DND-41 (cell line): ENCODE data around the gene EBNA1BP2.

ENCODE experiments used
- ATAC-seq: fragments of 200-7000 bp; cut with Tn5 transposase; 3 replicates; pipeline ENCODE4 v1.9.1; 2021; ENCODE audit warnings: low read depth; ENCODE audit not compliant: insufficient read depth
- DNase-seq: peaks from one replicate; pipeline ENCODE4 v3.0.0-alpha.2; 2020
- H2AFZ ChIP-seq: 2 replicates; pipeline ENCODE4 v1.6.0; 2012; ENCODE audit warnings: low read depth, low read length
- H3K27ac ChIP-seq: 2 replicates; pipeline ENCODE4 v1.5.1; 2012; ENCODE audit warnings: low read length, inconsistent platforms
- H3K27me3 ChIP-seq: fragments of 200-600 bp; sonication (generic); 2 replicates; pipeline ENCODE4 v1.6.0; 2012; ENCODE audit warnings: low read length, mild to moderate bottlenecking, inconsistent platforms; ENCODE audit not compliant: insufficient read depth, poor library complexity
- H3K36me3 ChIP-seq: 2 replicates; pipeline ENCODE4 v1.5.1; 2012; ENCODE audit warnings: low read length, inconsistent platforms; ENCODE audit not compliant: insufficient read depth
- H3K4me1 ChIP-seq: 2 replicates; pipeline ENCODE4 v1.5.1; 2012; ENCODE audit warnings: mild to moderate bottlenecking, low read length; ENCODE audit not compliant: insufficient read depth
- H3K4me2 ChIP-seq: 2 replicates; pipeline ENCODE4 v1.6.0; 2012; ENCODE audit warnings: mild to moderate bottlenecking, moderate library complexity, low read length, inconsistent platforms; ENCODE audit not compliant: insufficient read depth
- H3K4me3 ChIP-seq, 2 experiments: fragments of 200-600 bp in 1 of 2; shearing (Covaris generic) in 1 of 2; 2 replicates each; pipeline ENCODE4 v1.5.1; 2012 to 2016; ENCODE audit warnings: inconsistent platforms in 2 of 2, low read length in 2 of 2, mild to moderate bottlenecking in 2 of 2, low read depth in 1 of 2, moderate library complexity in 1 of 2
- H3K79me2 ChIP-seq: 2 replicates; pipeline ENCODE4 v1.6.0; 2012; ENCODE audit warnings: low read length, inconsistent platforms; ENCODE audit not compliant: insufficient read depth
- H3K9ac ChIP-seq: 2 replicates; pipeline ENCODE4 v1.6.0; 2012; ENCODE audit warnings: low read depth, mild to moderate bottlenecking, inconsistent platforms, low read length, moderate library complexity
- H3K9me3 ChIP-seq: 2 replicates; pipeline ENCODE4 v1.5.1; 2012; ENCODE audit warnings: low read length, moderate library complexity, mild to moderate bottlenecking, inconsistent platforms; ENCODE audit not compliant: insufficient read depth, severe bottlenecking
- H4K20me1 ChIP-seq: 2 replicates; pipeline ENCODE4 v1.6.0; 2012; ENCODE audit warnings: low read length; ENCODE audit not compliant: insufficient read depth
- CTCF ChIP-seq: IDR thresholded peaks from 2 replicates; pipeline ENCODE4 v1.5.1; 2012; ENCODE audit warnings: borderline replicate concordance, low read length, moderate library complexity, mild to moderate bottlenecking; ENCODE audit not compliant: poor library complexity, severe bottlenecking; ENCODE audit errors: extremely low read depth
- EZH2 ChIP-seq: IDR thresholded peaks from 3 replicates; pipeline ENCODE4 v1.6.1; 2012; ENCODE audit warnings: borderline replicate concordance, low read depth, mild to moderate bottlenecking, moderate library complexity, low read length, inconsistent platforms; ENCODE audit not compliant: severe bottlenecking

EBNA1BP2 gene

GRCh38 chr1:43203859-43204258 lies 31.8 kb upstream of the EBNA1BP2 start:
- Histone ChIP-seq H2AFZ (no peak overlapping the region), H4K20me1 (no peaks in the 10 kb centered on the region), H3K9me3 (no peaks in the 10 kb centered on the region), H3K9ac (no peak overlapping the region), H3K4me1 (no peaks in the 10 kb centered on the region), H3K27ac (no peak overlapping the region), H3K36me3 (no peaks in the 10 kb centered on the region), H3K4me3 (no peak overlapping the region), H3K4me2 (no peak overlapping the region), H3K79me2 (no peaks in the 10 kb centered on the region), H3K27me3 (no peaks in the 10 kb centered on the region)
- no peak for ATAC-seq
- DNase-seq = no peak
- TF ChIP-seq EZH2 (no peak), CTCF (no peak)

GRCh38 chr1:43199093-43199726 lies 27.1 kb upstream of the EBNA1BP2 start:
- Histone ChIP-seq H3K79me2 (no peaks in the 10 kb centered on the region), H3K27ac (no peak overlapping the region), H3K36me3 (no peaks in the 10 kb centered on the region), H3K4me1 (no peaks in the 10 kb centered on the region), H4K20me1 (no peaks in the 10 kb centered on the region), H3K9ac (no peak overlapping the region), H2AFZ (no peak overlapping the region), H3K4me2 (no peak overlapping the region), H3K4me3 (no peak overlapping the region), H3K27me3 (no peaks in the 10 kb centered on the region), H3K9me3 (peaks cover 3% of the 10 kb centered on the region)
- TF ChIP-seq EZH2 (no peak), CTCF (no peak)
- no peak for DNase-seq
- ATAC-seq = no peak

GRCh38 chr1:43197343-43198127 lies 25.4 kb upstream of the EBNA1BP2 start:
- Histone ChIP-seq H3K79me2 (no peaks in the 10 kb centered on the region), H3K4me2 (no peak overlapping the region), H2AFZ (no peak overlapping the region), H3K36me3 (no peaks in the 10 kb centered on the region), H3K27me3 (no peaks in the 10 kb centered on the region), H3K27ac (no peak overlapping the region), H3K4me3 (no peak overlapping the region), H4K20me1 (no peaks in the 10 kb centered on the region), H3K9ac (no peak overlapping the region), H3K9me3 (peaks cover 5% of the 10 kb centered on the region), H3K4me1 (no peaks in the 10 kb centered on the region)
- TF ChIP-seq CTCF (no peak), EZH2 (no peak)
- no peak for ATAC-seq
- no peak for DNase-seq
